CD4-positive, alpha-beta T cell treated with Interferon gamma for 1 hour (primary cell): ENCODE measurements around the gene RASSF8.
A peak's percentile ranks its signal among the peaks of the same experiment; 100 is the strongest.

Experiments
- DNase-seq: peaks from one replicate; pipeline ENCODE4 v3.0.0-alpha.2; 2020

The RASSF8 gene

DNA sequence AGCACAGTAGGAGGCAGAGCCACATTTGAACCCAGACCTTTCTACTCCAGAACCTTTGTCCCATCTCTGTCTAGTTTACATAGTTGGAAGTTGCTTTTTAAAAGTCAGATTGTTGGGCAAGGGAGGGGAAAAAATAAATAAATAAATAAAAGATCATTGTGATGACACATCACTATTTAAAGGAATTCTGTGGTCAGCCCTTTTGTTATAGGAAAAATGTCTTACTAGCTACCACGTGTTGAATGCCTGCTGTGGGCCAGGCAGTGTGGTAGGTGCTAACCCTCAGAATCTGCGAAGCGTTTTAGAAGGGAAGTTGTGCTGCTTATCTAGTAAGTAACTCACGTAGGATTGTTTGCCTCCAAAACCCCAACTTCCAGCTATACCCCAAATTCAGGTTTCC lies 104.1 kb downstream of the RASSF8 start:
- no peak for DNase-seq

- DNase-seq = no peak
Measured at GRCh38 chr12:26065451-26065850, 107.0 kb downstream of the RASSF8 start.

- no peak for DNase-seq
Measured at GRCh38 chr12:26068503-26068902, 110.0 kb downstream of the RASSF8 start.

GRCh38 chr12:26069796-26070195 lies 111.3 kb downstream of the RASSF8 start:
- DNase-seq = no peak

DNA sequence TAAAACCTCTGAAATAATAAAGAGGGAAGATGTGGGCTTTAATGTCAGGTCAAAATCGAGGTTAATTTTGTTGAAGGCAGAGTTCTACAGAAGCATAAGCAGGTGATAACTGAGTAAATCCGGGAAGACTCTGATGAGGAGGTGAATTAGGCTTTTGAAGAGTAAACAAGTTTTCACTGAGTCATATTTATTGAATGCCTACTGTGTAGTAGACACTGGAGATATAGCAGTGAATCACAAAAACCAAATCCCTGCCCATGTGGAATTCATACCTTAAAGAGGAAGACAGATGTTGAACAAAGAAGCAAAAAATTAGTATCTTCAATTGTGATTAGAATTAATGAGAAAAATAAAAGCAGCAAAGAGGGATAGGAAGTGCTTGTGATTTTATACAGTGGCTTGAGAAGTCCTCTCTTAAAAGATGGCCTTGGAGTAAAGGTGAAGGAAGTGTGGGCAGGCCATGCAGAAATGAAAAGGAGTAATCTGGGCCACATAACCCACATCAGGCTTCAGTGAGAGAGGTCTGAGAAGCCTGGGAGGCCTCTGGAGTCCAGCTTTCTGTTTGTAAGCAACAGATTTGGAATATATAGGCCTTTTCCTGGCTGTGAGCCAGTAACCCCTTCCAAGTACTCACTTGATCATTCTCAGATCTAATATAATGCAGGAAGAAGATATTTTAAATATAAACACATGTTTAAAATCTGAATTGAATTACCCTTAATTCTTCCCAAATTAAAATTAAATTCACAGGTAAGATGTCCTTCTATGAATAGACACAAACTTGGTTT lies 119.6 kb downstream of the RASSF8 start:
- no peak for DNase-seq

- DNase-seq = no peak
Measured at GRCh38 chr12:26080911-26081310, 122.4 kb downstream of the RASSF8 start.

GRCh38 chr12:26086936-26087335 lies 128.5 kb downstream of the RASSF8 start:
- no peak for DNase-seq

- DNase-seq = peak; percentile 10
Measured at GRCh38 chr12:26088998-26089397, 130.5 kb downstream of the RASSF8 start.

DNA sequence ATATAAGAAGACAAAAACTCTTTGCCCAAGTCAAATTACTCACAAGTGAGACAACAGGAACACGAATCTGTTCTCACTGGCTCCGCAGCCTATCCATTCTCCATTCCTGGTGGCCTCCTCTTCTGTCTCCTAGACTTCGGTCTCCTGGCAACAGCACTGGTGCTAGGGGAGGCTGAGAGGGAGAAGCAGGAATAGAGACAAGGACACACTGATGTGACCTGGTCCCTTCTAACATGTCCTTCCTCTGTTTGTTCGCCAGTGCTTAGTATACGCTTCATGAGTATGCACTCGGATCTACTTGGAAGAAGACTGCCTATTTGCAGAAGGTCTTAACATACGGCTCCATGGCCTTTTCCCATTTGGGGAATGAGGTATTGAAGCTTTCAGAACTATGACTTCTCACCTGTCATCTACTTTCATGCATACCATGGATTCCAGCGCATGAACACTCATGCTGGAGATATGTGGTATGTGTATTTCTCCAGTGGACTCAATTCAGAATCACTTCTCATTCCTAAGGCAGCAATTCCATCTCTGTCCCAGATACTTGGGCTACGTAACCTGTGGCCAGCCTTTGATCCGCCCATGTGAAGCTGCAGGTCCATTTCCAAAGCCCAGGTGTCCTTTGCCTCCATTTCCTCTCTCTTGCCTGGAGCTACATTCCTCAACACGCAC lies 132.5 kb downstream of the RASSF8 start:
- no peak for DNase-seq

- DNase-seq = no peak
Measured at GRCh38 chr12:26091822-26092221, 133.3 kb downstream of the RASSF8 start.

DNA sequence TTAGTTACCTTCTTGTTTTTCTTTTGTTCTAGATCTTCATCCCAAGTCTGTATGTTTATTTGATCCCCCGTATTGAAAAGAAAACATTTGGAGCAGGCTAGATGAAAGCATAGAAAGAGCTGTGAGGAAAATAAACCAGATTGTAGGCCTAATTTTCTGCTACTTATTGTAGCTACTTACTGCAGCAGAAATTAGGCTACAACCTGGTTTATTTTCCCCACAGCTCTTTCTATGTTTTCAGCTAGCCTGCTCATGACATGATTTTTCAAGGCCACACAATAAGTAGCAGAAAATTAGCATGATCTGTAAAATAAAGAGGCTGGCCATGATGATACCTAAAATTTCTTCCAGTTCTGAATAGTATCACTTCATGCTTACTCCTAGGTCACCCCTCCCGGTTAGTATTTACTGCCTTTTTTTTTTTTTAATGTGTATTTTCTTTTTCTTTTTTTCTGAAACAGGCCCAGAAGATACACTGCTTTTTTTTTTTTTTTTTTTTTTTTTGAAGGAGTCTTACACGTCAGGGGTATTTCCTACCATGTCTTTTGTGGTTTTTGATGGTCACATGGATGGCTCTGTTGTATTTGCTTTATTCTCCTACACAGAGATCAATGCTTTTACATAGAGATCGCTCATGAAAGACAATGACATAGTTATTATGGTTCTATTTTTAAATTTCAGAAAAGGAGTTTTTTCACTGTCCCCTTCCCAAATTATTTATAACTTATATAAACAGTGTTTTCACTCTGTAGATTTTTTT lies 134.0 kb downstream of the RASSF8 start:
- no peak for DNase-seq

GRCh38 chr12:26095186-26095585 lies 136.7 kb downstream of the RASSF8 start:
- no peak for DNase-seq

DNA sequence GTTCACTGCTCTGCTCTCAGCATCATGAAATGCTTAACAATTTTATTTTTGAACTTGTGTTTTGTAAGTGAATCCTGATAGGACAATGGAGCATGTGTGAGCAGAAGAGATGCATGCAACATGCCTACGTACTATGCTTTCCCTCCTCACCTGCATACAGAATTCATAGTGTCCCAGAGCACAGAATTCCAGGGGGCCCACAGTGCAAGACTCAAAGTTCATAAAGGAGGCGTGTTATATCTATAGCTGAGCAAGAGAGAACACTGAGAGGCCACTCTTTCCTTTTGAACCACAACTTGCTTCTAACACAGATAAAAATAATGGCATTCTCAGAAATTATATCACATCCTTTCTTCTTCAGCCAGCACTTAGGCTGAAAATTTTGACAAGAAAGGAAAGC lies 137.6 kb downstream of the RASSF8 start:
- no peak for DNase-seq

DNA sequence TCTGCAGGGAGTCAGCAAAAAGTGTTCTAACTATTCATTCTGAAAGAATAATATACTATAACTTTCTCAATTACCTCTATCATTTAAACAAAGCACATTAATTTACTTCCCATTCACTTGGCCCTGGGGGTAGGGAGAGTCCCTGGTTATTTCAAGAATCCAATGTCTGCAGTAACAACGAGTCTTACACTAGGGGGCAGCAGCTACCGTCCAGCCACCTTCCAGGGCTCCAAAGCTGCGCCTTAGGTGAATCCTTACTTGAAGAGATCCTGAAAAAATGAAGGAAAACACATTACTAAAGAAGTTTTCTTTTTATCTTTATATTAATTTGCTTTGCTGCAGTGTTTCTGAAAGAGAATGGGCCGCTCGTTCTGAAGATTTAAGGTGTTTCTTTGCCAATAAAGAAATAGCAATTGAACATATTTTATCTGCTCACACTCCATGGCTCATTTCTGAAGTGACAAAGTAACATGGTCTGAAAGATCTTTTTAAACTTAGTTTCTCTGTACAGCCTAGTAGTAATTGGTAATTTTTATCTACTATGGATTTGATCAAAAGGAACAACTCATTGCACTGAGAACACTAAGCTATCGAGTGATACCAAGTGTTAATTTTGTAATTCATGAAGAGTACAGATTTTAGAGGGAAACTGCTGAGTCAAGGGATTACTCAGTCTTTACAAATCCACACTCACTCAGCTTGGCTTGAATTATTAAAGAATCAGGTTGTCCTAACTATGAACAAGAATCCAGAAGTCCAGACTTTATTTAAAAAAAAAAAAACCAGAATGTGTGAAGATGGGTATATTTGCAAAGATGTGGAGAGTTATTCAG lies 138.8 kb downstream of the RASSF8 start:
- peak; percentile 46 for DNase-seq

DNA sequence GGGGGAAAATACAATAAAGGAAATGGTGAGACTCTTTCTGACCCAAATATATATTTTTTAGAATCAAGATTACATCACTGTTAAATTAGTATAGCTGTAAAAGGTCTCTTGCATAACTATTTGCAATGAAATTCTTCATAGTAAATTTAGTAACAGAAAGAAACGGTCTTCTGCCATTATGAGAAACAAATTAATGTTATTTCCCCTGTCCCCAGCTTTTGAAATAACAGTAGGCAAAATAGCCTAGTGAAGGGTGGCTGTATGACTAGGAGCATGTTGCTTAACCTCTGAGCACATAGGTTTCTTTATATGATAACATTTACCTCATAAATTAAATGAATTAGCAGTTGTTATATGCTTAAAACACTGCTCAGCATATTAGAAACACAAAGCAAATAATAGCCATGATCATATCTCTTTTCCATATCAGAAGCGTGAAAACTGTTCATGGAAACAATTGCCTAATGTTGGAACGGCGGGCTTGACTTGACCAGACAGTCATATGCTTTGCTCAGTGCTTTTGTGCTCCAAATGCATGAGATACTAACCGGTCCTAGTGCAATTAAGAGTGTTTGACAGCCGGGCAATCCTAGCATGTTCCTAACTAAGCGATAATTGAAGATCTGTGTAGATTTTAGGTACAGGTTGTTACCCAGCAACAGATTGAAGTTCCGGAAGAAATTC lies 142.3 kb downstream of the RASSF8 start:
- no peak for DNase-seq

GRCh38 chr12:26101350-26101734 lies 142.9 kb downstream of the RASSF8 start:
- no peak for DNase-seq

DNA sequence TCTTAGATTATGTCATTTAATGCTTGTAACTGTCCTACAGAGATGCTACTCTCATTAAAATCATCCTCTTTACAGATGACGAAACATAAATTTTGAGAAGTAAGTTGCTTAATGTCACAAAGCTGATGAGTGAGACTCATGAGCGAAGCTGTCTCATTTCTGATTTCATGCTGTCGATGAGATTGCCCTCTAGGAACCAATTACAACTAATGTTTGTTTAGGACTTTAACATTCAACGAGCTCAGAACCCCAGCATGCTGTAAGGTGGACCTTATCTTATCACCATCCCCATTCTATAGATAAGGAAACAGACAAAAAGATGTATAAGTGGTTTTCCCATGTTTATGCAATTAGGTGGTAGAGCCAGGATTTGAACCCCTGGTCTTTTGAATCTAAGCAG lies 143.3 kb downstream of the RASSF8 start:
- no peak for DNase-seq

- no peak for DNase-seq
Measured at GRCh38 chr12:26102953-26103352, 144.5 kb downstream of the RASSF8 start.

GRCh38 chr12:26106347-26106746 lies 147.9 kb downstream of the RASSF8 start:
- no peak for DNase-seq

GRCh38 chr12:26108915-26109314 lies 150.4 kb downstream of the RASSF8 start:
- no peak for DNase-seq

GRCh38 chr12:26109343-26109881 lies 150.9 kb downstream of the RASSF8 start:
- no peak for DNase-seq

GRCh38 chr12:26112232-26112631 lies 153.8 kb downstream of the RASSF8 start:
- no peak for DNase-seq
